ENCODE data around the gene EGFL7.

Gene EGFL7

GRCh38 chr9:136672431-136673087 is 9.8 kb downstream of the EGFL7 start:
- DNase-seq (ENCODE audit: low spot score), result no peak

- no peak for DNase-seq (ENCODE audit: low spot score)
Observed at GRCh38 chr9:136673088-136673974, 10.6 kb downstream of the EGFL7 start.

GRCh38 chr9:136673975-136674785 is 11.5 kb downstream of the EGFL7 start:
- no peak for DNase-seq (ENCODE audit: low spot score)

DNA sequence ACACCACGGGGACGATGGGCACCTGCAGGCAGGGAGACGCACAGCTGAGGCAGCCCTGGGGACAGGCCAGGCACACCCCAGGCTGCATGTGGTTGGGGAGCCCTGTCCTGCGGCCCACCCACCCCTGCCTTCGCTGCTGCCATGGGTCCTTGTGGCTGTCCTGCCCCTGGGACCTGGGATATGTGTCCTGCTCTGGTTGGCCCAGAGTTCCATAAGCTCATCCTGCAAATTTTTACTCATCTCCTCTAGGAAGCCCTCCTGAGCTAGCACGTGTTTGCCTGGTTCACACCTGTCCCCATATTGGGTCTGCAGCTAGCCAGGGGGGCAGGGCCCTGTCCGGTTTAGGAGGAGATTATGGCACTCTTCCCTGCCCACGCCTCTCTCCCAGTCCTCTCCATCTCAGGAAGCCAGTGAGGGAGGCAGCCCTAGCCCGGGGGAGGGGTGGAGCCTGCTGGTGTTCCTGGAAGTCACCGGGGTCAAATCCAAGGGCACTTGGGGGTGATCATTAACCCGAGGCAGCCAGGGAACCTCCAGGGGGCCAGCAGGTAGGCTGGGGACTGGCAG is 12.2 kb downstream of the EGFL7 start:
- no peak for DNase-seq (ENCODE audit: low spot score)

GRCh38 chr9:136675477-136676296 is 13.0 kb downstream of the EGFL7 start:
- no peak for DNase-seq (ENCODE audit: low spot score)

- no peak for DNase-seq (ENCODE audit: low spot score)
Observed at GRCh38 chr9:136676297-136676794, 13.6 kb downstream of the EGFL7 start.

DNA sequence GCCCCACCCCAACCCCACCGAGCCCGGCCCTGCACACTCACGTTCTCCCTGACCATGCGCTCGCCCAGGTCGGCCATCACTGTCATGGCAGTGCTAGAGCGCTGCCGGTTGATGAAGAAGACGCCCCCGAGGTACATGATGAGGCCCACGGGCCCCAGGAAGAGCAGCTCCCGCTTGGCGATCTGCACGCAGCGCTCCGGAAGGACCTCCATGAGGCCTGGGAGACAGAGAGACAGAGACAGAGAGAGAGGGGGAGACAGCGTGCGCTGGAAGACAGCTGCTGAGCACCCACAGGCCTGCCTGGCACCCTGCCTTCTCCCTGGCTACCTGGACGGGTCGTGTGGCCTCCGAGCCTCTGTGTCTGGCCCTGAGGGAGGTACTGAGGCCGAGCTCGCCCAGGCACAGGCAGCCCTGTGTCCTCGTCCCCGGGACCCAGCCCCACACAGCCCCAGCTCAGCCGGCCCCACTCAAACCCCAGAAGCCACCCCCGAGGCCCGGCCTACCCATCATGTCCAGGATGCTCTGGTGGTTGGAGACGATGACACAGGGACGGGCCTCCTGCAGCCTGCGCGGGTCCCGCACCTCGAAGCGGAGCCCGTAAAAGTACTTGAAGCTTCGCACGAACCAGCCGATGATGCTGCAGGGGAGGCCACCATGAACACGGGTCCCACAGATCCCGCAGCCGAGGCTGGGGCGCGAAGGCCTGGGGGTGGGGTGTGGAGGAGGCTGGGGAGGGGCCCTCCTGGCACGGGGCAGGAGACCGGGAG is 14.4 kb downstream of the EGFL7 start:
- DNase-seq (ENCODE audit: low spot score), result no peak

- no peak for DNase-seq (ENCODE audit: low spot score)
Observed at GRCh38 chr9:136678034-136678433, 15.3 kb downstream of the EGFL7 start.

DNA sequence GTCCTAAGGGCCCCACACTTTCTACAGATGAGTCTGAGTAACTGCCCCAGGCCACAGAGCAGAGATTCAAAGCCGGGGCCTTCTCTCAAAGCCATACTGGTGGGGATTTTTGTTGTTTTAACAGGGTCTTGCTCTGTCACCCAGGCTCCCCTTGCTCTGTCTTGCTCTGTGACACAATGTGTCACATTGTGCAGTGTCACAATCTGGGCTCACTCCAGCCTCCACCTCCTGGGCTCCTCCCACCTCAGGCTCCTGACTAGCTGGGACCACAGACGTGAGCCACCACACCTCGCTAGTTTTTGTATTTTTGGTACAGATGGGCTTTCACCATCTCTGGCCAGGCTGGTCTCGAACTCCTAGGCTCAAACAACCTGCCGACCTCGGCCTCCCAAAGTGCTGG is 15.9 kb downstream of the EGFL7 start:
- DNase-seq (ENCODE audit: low spot score), result no peak

- no peak for DNase-seq (ENCODE audit: low spot score)
Observed at GRCh38 chr9:136679431-136679941, 16.8 kb downstream of the EGFL7 start.

DNA sequence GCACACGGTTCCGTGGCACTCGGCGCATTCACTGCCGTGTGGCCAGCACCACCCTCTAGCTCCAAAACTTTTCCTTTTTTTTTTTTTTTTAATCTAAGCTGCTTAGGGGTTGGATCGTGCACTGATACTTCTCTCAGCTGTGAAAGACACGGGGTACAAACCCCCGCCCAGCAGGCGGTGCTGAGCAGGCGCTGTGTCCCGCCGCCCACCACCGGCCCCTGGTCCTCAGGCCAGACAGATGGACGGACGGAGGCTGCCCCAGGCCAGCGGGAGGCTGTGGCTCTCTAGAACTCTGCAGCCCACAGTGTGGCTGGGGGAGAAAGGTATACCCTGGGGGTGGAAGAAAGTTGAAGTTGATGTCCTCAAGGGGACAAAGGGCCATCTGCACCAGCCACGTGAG is 18.3 kb downstream of the EGFL7 start:
- DNase-seq (ENCODE audit: low spot score), result no peak

- no peak for DNase-seq (ENCODE audit: low spot score)
Observed at GRCh38 chr9:136681945-136682699, 19.4 kb downstream of the EGFL7 start.

DNA sequence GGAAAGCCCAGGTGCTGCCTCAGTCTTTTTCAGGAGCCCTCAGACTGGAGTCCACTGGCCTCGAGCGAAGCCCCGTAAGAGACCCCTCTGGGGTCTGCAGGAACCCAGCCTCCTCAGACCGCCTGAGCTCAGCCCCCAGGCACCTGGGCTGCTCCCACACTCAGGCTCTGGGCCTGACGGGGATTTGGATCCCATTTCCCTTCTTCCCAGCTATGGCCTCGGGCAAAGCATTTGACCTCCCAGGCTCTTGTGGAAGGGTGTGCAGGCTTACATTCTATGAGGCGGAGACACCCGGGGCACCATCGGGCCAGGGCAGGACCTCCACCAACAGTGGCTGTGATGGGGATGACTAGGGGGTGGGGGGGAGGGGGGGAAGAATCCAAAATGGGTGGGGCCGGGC is 20.0 kb downstream of the EGFL7 start:
- no peak for DNase-seq (ENCODE audit: low spot score)

- DNase-seq (ENCODE audit: low spot score), result no peak
Observed at GRCh38 chr9:136683173-136683745, 20.5 kb downstream of the EGFL7 start.

GRCh38 chr9:136683755-136684154 is 21.0 kb downstream of the EGFL7 start:
- no peak for DNase-seq (ENCODE audit: low spot score)

DNA sequence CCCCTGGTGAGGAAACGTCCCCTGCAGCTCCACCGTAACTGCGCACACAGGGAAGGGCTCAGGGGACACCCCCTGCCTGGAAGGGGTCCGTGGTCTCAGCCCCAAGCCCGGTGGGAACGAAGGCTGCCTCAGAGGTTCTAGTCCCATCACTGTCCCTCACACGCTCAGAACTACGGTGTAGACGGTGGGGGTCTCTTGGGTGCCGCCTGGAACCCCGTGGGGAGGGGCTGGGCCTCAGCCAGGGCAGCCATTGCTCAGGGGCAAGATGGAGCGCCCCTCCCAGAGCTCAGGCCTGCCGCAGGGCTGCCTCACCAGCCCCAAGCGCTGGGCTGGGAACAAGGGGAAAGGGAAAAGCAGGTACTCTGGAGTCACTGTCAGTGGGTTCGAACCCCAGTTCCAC is 21.6 kb downstream of the EGFL7 start:
- DNase-seq (ENCODE audit: low spot score), result no peak

GRCh38 chr9:136684799-136685198 is 22.1 kb downstream of the EGFL7 start:
- no peak for DNase-seq (ENCODE audit: low spot score)

- no peak for DNase-seq (ENCODE audit: low spot score)
Observed at GRCh38 chr9:136685216-136685615, 22.5 kb downstream of the EGFL7 start.

Measured in SK-N-DZ (cell line).